ENCODE results near the gene MOGAT1.

MOGAT1 gene

GRCh38 chr2:222671259-222672067 is at the start of gene MOGAT1:
Gene MOGAT1, plus strand, starts transcription at chr2:222671658. Its CDS starts 128 bp downstream, at chr2:222671786.
- H3K4me3 ChIP-seq (IDR thresholded peaks at IDR 0.05; ENCODE audit: insufficient read depth, low read depth, low read length): no peak within 1 kb of the TSS
- H3K27me3 ChIP-seq (ENCODE audit: insufficient read depth, low read depth): no peaks in the 10 kb centered on the region
- TF ChIP-seq CTCF (conservative IDR thresholded peaks at IDR 0.05; ENCODE audit: low read depth, low read length): no peak
- H3K27ac ChIP-seq: no peak within 1 kb of the TSS
- no peaks in the 10 kb centered on the region for H3K36me3 ChIP-seq (ENCODE audit: insufficient read depth)
- no peaks in the 10 kb centered on the region for H4K20me1 ChIP-seq (ENCODE audit: insufficient read depth)
- H3K4me1 ChIP-seq (ENCODE audit: low read depth, poor library complexity, severe bottlenecking): no peaks in the 10 kb centered on the region
- no peaks in the 10 kb centered on the region for H3K79me2 ChIP-seq (ENCODE audit: insufficient read depth, low read depth)
- no peak within 1 kb of the TSS for H3K4me2 ChIP-seq
- no peak within 1 kb of the TSS for H3K9ac ChIP-seq
- H2AFZ ChIP-seq (ENCODE audit: low read depth): no peak within 1 kb of the TSS

- Histone ChIP-seq H4K20me1 (ENCODE audit: insufficient read depth) (no peaks in the 10 kb centered on the region), H3K9ac (no peak overlapping the region), H3K79me2 (ENCODE audit: insufficient read depth, low read depth) (no peaks in the 10 kb centered on the region), H3K4me2 (no peak overlapping the region), H3K4me3 (IDR thresholded peaks at IDR 0.05; ENCODE audit: insufficient read depth, low read depth, low read length) (no peak overlapping the region), H3K4me1 (ENCODE audit: low read depth, poor library complexity, severe bottlenecking) (peaks cover 6% of the 10 kb centered on the region), H3K36me3 (ENCODE audit: insufficient read depth) (peaks cover 12% of the 10 kb centered on the region; the same call in 1 of the 2 replicates), H3K27me3 (ENCODE audit: insufficient read depth, low read depth) (no peaks in the 10 kb centered on the region), H3K27ac (no peak overlapping the region), H2AFZ (ENCODE audit: low read depth) (no peak overlapping the region)
- TF ChIP-seq CTCF (conservative IDR thresholded peaks at IDR 0.05; ENCODE audit: low read depth, low read length): no peak
Observed at GRCh38 chr2:222621893-222622292, 49.6 kb upstream of the MOGAT1 start.

GRCh38 chr2:222622910-222623309 is 48.5 kb upstream of the MOGAT1 start:
- Histone ChIP-seq H3K4me3 (IDR thresholded peaks at IDR 0.05; ENCODE audit: insufficient read depth, low read depth, low read length) (no peak overlapping the region), H3K4me2 (no peak overlapping the region), H4K20me1 (ENCODE audit: insufficient read depth) (no peaks in the 10 kb centered on the region), H3K79me2 (ENCODE audit: insufficient read depth, low read depth) (no peaks in the 10 kb centered on the region), H3K9ac (no peak overlapping the region), H2AFZ (ENCODE audit: low read depth) (no peak overlapping the region), H3K27ac (no peak overlapping the region), H3K27me3 (ENCODE audit: insufficient read depth, low read depth) (no peaks in the 10 kb centered on the region), H3K4me1 (ENCODE audit: low read depth, poor library complexity, severe bottlenecking) (peaks cover 6% of the 10 kb centered on the region), H3K36me3 (ENCODE audit: insufficient read depth) (peaks cover 11% of the 10 kb centered on the region; the same call in 1 of the 2 replicates)
- TF ChIP-seq CTCF (conservative IDR thresholded peaks at IDR 0.05; ENCODE audit: low read depth, low read length): no peak

GRCh38 chr2:222623756-222624309 is 47.6 kb upstream of the MOGAT1 start:
- no peaks in the 10 kb centered on the region for H4K20me1 ChIP-seq (ENCODE audit: insufficient read depth)
- H3K9ac ChIP-seq: no peak overlapping the region
- no peaks in the 10 kb centered on the region for H3K79me2 ChIP-seq (ENCODE audit: insufficient read depth, low read depth)
- no peak overlapping the region for H3K4me3 ChIP-seq (IDR thresholded peaks at IDR 0.05; ENCODE audit: insufficient read depth, low read depth, low read length)
- no peak overlapping the region for H2AFZ ChIP-seq (ENCODE audit: low read depth)
- peaks cover 4% of the 10 kb centered on the region; the same call in 1 of the 2 replicates for H3K36me3 ChIP-seq (ENCODE audit: insufficient read depth)
- no peak overlapping the region for H3K27ac ChIP-seq
- H3K4me1 ChIP-seq (ENCODE audit: low read depth, poor library complexity, severe bottlenecking): peaks cover 6% of the 10 kb centered on the region
- TF ChIP-seq CTCF (conservative IDR thresholded peaks at IDR 0.05; ENCODE audit: low read depth, low read length): no peak
- H3K27me3 ChIP-seq (ENCODE audit: insufficient read depth, low read depth): no peaks in the 10 kb centered on the region
- H3K4me2 ChIP-seq: no peak overlapping the region
